DND-41 (cell line): ENCODE measurements around the gene CRHR2.

Experiments used
- CTCF ChIP-seq: IDR thresholded peaks from 2 replicates; pipeline ENCODE4 v1.5.1; 2012; ENCODE audit warnings: borderline replicate concordance, low read length, moderate library complexity, mild to moderate bottlenecking; ENCODE audit not compliant: poor library complexity, severe bottlenecking; ENCODE audit errors: extremely low read depth
- EZH2 ChIP-seq: IDR thresholded peaks from 3 replicates; pipeline ENCODE4 v1.6.1; 2012; ENCODE audit warnings: borderline replicate concordance, low read depth, mild to moderate bottlenecking, moderate library complexity, low read length, inconsistent platforms; ENCODE audit not compliant: severe bottlenecking

GRCh38 chr7:30649717-30650420, 32.4 kb downstream of the CRHR2 start:
- TF ChIP-seq CTCF, result no peak
- TF ChIP-seq EZH2, result no peak
